Natural killer cell (primary cell): ENCODE results near the gene ICA1L. TPM values are rescaled to one million over a fixed set of nuclear protein-coding genes. Genes with fewer than 3 reads are reported as not detected.

Source experiments
- ATAC-seq, 3 donors: fragments of 150-1000 bp in 2 of 3; fragments of 200-7000 bp in 1 of 3; cut with Tn5 transposase; 1 replicate in 1 of 3; 2 replicates in 2 of 3; pipeline ENCODE4 v1.10.0; 2021; ENCODE audit warnings: mild to moderate bottlenecking in 2 of 3, moderate library complexity in 2 of 3
- DNase-seq, 2 donors: peaks; one replicate each; pipeline versions ENCODE4 v3.0.0 to v3.0.0-alpha.2; 2013 to 2021; ENCODE audit warnings: mixed read lengths in 1 of 2
- H3K27ac ChIP-seq: one replicate; pipeline ENCODE4 v1.5.1; 2013; ENCODE audit warnings: mild to moderate bottlenecking, low read length
- H3K27me3 ChIP-seq: one replicate; pipeline ENCODE4 v1.6.1; 2013; ENCODE audit warnings: low read length; ENCODE audit not compliant: control insufficient read depth, insufficient read depth
- H3K36me3 ChIP-seq: one replicate; pipeline ENCODE4 v1.6.1; 2013; ENCODE audit warnings: low read length; ENCODE audit not compliant: control insufficient read depth, insufficient read depth
- H3K4me1 ChIP-seq: one replicate; pipeline ENCODE4 v1.6.1; 2013; ENCODE audit warnings: low read length; ENCODE audit not compliant: control insufficient read depth, insufficient read depth
- H3K4me3 ChIP-seq: one replicate; pipeline ENCODE4 v1.5.1; 2013; ENCODE audit warnings: low read length
- H3K9me3 ChIP-seq: one replicate; pipeline ENCODE4 v1.6.1; 2013; ENCODE audit warnings: low read length; ENCODE audit not compliant: control insufficient read depth, insufficient read depth
- H3K27ac Mint-ChIP-seq, 2 donors: one replicate each; pipeline ENCODE4 v1.8.0; 2022; ENCODE audit warnings: mild to moderate bottlenecking in 2 of 2, mixed read lengths in 2 of 2, moderate library complexity in 1 of 2
- H3K27me3 Mint-ChIP-seq, 2 donors: one replicate each; pipeline ENCODE4 v1.8.0; 2022; ENCODE audit warnings: low read depth in 2 of 2, mixed read lengths in 2 of 2
- H3K36me3 Mint-ChIP-seq: one replicate; pipeline ENCODE4 v1.8.0; 2022; ENCODE audit warnings: mixed read lengths
- H3K4me1 Mint-ChIP-seq, 2 donors: one replicate each; pipeline ENCODE4 v1.8.0; 2022; ENCODE audit warnings: mixed read lengths in 2 of 2
- H3K4me3 Mint-ChIP-seq: one replicate; pipeline ENCODE4 v1.8.0; 2022; ENCODE audit warnings: mild to moderate bottlenecking, moderate library complexity, mixed read lengths
- H3K9me3 Mint-ChIP-seq, 2 donors: one replicate each; pipeline ENCODE4 v1.8.0; 2022; ENCODE audit warnings: mixed read lengths in 2 of 2
- WGBS: methylation state at CpG from one replicate; pipeline ENCODE4 v1.1.7; 2013; ENCODE audit warnings: missing lambda C conversion rate; ENCODE audit not compliant: insufficient coverage; 5-methylcytosine and 5-hydroxymethylcytosine counted together
- intact Hi-C: fragments of 100-400 bp; cut with micrococcal nuclease; formaldehyde crosslinking; loops from one replicate; pipeline ENCODE4 v1.14.2; 2022
- total RNA-seq, 4 donors: library from RNA; stranded (reverse); fragments of 120-200 nt in 1 of 4; gene quantifications; one replicate each; pipeline versions ENCODE4 v1.2.3 to v1.2.4, GENCODE V29; 2013 to 2022
- TF ChIP-seq, protein P1 (sequence below): fragments of 200-600 bp; IDR thresholded peaks from one replicate; pipeline ENCODE4 v1.8.0; 2022; ENCODE audit warnings: antibody characterized with exemption

Gene ICA1L
- total RNA-seq, 3 donors from 2014 or later (not counting 1 experiment from before 2014, with no cell fraction given) = 9.0 to 15.5 (median 10.4) TPM

DNA sequence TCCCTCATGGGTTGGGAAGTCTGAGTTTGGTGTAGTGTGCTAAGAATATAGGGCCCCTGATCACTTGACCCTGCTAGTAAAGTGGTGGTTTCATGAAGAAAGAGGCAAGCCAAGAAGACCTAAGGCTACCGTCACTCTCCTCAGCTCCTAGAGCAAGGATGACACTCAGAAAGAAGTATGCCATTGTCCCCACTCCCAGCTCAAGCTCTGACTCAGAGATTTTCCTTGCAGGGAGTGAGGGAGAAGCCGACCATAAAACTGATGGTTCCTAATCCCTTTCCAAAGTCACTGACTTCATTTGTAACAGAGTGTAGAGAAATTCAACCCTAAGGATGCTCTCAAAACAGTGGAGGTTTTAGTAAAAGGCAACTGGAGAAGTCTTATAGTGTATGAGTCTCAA lies 80.9 kb downstream of the ICA1L start:
- Histone ChIP-seq H3K4me1 (no peaks in the 10 kb centered on the region), H3K36me3 (peaks cover 12% of the 10 kb centered on the region), H3K4me3 (no peak overlapping the region), H3K27ac (no peak overlapping the region), H3K27me3 (no peaks in the 10 kb centered on the region), H3K9me3 (no peaks in the 10 kb centered on the region)
- Mint-ChIP-seq H3K4me1 (no peaks in the 10 kb centered on the region), H3K9me3 (no peaks in the 10 kb centered on the region), H3K4me3 (no peak overlapping the region), H3K36me3 (peaks cover 17% of the 10 kb centered on the region), H3K27ac (no peak overlapping the region), H3K27me3 (no peaks in the 10 kb centered on the region)
- intact Hi-C loops = no loop called here
- ATAC-seq (no peak), DNase-seq (no peak)
- TF ChIP-seq, protein P1, sequence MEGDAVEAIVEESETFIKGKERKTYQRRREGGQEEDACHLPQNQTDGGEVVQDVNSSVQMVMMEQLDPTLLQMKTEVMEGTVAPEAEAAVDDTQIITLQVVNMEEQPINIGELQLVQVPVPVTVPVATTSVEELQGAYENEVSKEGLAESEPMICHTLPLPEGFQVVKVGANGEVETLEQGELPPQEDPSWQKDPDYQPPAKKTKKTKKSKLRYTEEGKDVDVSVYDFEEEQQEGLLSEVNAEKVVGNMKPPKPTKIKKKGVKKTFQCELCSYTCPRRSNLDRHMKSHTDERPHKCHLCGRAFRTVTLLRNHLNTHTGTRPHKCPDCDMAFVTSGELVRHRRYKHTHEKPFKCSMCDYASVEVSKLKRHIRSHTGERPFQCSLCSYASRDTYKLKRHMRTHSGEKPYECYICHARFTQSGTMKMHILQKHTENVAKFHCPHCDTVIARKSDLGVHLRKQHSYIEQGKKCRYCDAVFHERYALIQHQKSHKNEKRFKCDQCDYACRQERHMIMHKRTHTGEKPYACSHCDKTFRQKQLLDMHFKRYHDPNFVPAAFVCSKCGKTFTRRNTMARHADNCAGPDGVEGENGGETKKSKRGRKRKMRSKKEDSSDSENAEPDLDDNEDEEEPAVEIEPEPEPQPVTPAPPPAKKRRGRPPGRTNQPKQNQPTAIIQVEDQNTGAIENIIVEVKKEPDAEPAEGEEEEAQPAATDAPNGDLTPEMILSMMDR = no peak
- 100% methylated on average over 1 of the region's 2 CpGs for WGBS

DNA sequence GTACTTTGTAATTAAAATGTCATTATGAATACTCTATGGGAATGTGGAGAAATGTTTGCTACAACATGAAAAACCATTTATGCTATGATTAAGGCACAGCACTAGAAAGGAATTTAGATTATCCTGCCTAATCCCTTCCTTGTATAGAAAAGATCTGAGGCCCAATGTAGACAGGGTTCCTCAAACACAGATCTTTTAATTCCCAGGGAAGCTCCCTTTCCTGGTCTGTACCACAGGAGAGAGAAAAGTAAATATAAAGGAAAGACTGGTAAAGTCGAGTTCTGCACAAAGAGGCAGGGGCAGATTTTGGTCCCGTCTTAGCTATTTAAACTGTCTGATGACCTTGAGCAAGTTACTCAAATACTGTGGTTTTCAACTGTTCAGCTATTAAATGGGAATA lies 84.7 kb downstream of the ICA1L start:
- intact Hi-C loops = no loop called here
- Mint-ChIP-seq H3K27ac (no peak overlapping the region), H3K27me3 (no peaks in the 10 kb centered on the region), H3K9me3 (no peaks in the 10 kb centered on the region), H3K4me1 (no peaks in the 10 kb centered on the region), H3K4me3 (no peak overlapping the region), H3K36me3 (peaks cover 17% of the 10 kb centered on the region)
- Histone ChIP-seq H3K27ac (no peak overlapping the region), H3K27me3 (no peaks in the 10 kb centered on the region), H3K4me3 (no peak overlapping the region), H3K4me1 (no peaks in the 10 kb centered on the region), H3K9me3 (no peaks in the 10 kb centered on the region), H3K36me3 (peaks cover 17% of the 10 kb centered on the region)
- 92% methylated on average over 2 of the region's 2 CpGs for WGBS
- no peak for DNase-seq
- no peak for ATAC-seq
- TF ChIP-seq, protein P1 = no peak

DNA sequence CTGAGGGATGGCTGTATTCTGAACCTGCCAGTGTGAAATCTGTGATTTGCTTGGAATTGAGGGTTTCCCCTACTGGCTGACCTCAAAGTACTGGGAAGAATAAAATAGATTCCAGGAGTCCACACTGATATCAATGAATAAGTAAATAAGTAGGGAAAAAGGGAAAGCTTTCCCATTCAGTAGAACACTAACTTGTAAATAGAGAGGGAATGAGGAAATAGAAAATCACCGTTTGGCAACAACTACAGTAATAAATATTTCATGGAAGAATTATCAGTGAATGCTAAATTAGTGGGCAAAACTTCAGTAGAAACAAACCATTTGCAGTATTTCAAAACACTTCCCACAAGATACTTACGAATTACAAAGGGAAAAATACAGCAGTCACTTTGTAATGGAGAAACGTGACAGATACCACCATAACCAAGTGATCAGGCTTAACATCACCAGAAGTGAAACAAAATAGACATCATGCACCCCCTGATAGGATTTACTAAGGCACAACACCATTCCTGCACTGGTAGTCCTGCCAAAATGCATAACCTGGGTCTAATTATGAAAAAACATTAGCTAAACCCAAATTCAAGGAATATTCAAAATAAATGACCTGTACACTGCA lies 88.5 kb downstream of the ICA1L start:
- Mint-ChIP-seq H3K27me3 (no peaks in the 10 kb centered on the region), H3K9me3 (no peaks in the 10 kb centered on the region), H3K36me3 (peaks cover 24% of the 10 kb centered on the region), H3K27ac (no peak overlapping the region), H3K4me1 (no peaks in the 10 kb centered on the region), H3K4me3 (no peak overlapping the region)
- no peak for ATAC-seq
- Histone ChIP-seq H3K27me3 (no peaks in the 10 kb centered on the region), H3K27ac (no peak overlapping the region), H3K9me3 (no peaks in the 10 kb centered on the region), H3K4me3 (no peak overlapping the region), H3K36me3 (peaks cover 25% of the 10 kb centered on the region), H3K4me1 (no peaks in the 10 kb centered on the region)
- TF ChIP-seq, protein P1 = no peak
- intact Hi-C loops = no loop called here
- WGBS = 94% methylated on average over 2 of the region's 3 CpGs
- no peak for DNase-seq

DNA sequence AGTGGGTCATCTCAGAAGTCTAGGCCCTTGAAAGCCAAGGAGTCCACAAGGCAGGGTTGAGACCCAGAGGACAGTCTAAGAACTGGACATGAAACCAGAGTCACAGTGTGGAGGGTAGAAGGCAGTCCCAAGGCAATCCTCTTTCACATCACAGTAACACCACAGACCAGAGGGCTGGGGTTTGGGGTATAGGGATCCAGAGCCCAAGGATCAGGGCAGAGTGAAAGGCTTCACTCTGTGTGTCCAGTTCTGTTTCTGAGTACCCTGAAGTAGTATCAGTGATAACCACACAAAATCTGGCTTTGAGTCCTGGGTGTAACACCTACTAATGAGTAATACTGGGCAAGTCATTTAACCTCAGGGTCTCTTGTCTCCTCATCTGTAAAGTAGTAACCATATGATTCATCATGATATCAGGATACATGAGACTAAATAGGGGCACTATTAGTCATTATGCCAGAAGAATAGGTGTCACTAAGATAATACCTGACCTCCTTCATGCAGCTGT lies 91.0 kb downstream of the ICA1L start:
- TF ChIP-seq, protein P1 = no peak
- Mint-ChIP-seq H3K4me1 (no peaks in the 10 kb centered on the region), H3K4me3 (no peak overlapping the region), H3K27ac (no peak overlapping the region), H3K27me3 (no peaks in the 10 kb centered on the region), H3K9me3 (no peaks in the 10 kb centered on the region), H3K36me3 (peaks cover 8% of the 10 kb centered on the region)
- ATAC-seq (no peak), DNase-seq (no peak)
- intact Hi-C loops = no loop called here
- Histone ChIP-seq H3K27ac (no peak overlapping the region), H3K27me3 (no peaks in the 10 kb centered on the region), H3K4me3 (no peak overlapping the region), H3K9me3 (no peaks in the 10 kb centered on the region), H3K36me3 (peaks cover 14% of the 10 kb centered on the region), H3K4me1 (no peaks in the 10 kb centered on the region)
